GM12864 (cell line): ENCODE data around the gene NDST1.

Source experiments
- DNase-seq: peaks from one replicate; pipeline ENCODE4 v3.0.0-alpha.2; 2011; ENCODE audit warnings: low read depth
- H3K4me3 ChIP-seq: 2 replicates; pipeline ENCODE4 v1.5.1; 2011; ENCODE audit warnings: mild to moderate bottlenecking, low read depth, low read length, control low read depth
- CTCF ChIP-seq: IDR thresholded peaks from 2 replicates; pipeline ENCODE4 v1.5.1; 2011; ENCODE audit warnings: low read depth, mild to moderate bottlenecking, moderate library complexity, low read length, control low read depth, inconsistent platforms; ENCODE audit errors: missing control alignments

Gene NDST1

GRCh38 chr5:150600616-150601490 lies 92.9 kb downstream of the NDST1 start:
- no peak for DNase-seq
- TF ChIP-seq CTCF, result no peak
- no peak overlapping the region for H3K4me3 ChIP-seq

DNA sequence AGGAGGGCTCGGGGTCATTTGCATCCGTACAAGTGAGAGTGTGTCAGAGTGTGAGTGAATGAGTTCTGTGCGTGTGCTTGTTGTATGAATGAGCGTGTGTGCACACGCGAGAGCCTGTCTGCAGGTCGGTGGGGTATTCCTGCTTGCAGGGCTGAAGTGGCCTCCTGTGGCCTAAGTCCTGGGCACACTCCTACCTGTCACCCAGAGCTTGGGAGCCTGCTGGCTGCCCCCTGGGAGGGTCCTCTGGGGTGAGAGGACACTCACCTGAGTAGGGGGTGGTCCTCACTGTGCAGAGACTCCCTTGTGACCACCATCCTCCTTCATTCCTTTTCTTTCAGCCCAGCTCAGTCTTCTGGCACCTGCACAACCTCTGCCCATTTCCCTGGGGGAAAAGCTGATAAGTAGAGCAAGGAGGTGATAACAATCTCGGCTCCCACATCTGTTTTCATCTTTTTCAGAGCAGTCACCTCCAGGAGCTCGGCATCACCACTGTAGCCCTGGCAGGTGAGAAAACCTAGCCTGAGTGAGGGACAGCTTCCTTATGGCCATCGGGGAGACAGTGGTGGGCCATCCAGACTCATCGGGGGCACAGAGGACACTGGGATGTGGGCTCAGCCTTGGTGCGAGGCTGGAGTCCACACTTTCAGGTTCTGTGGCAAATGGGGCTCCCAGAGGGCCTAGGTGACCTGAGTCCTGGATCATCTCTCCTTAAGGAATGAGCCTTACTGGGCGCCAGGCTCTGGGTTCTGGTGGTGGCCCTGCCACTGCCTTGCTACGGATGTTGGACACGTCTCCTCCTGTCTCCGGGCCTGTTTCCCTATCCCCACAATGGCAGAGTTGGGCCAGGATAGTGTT lies 93.8 kb downstream of the NDST1 start:
- TF ChIP-seq CTCF, result no peak
- DNase-seq, result no peak
- H3K4me3 ChIP-seq, result no peak overlapping the region

DNA sequence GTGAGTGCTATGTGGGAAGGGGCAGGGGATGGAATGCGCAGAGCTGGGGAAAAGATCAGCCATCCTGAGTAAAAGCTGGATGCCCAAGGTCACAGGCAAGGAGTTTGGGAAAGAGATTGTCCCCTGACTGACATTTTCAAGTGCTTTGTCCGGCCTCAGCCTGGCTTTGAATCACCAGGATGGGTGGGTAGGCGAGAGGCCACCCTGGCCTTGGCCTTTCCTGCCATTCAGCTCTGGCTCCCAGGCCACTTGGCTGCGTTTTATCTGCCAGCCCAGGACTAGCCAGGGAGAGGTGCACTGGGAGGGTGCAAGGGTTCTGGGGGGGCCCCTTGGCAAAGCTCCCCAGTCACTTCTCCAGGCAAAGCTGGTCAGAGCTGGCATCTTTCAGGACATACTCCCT lies 95.1 kb downstream of the NDST1 start:
- H3K4me3 ChIP-seq, result no peak overlapping the region
- no peak for TF ChIP-seq CTCF
- DNase-seq, result no peak

GRCh38 chr5:150603491-150603890 lies 95.6 kb downstream of the NDST1 start:
- no peak for DNase-seq
- H3K4me3 ChIP-seq, result no peak overlapping the region
- no peak for TF ChIP-seq CTCF

- no peak for TF ChIP-seq CTCF
- DNase-seq, result no peak
Measured at GRCh38 chr5:150604010-150604409, 96.1 kb downstream of the NDST1 start.

DNA sequence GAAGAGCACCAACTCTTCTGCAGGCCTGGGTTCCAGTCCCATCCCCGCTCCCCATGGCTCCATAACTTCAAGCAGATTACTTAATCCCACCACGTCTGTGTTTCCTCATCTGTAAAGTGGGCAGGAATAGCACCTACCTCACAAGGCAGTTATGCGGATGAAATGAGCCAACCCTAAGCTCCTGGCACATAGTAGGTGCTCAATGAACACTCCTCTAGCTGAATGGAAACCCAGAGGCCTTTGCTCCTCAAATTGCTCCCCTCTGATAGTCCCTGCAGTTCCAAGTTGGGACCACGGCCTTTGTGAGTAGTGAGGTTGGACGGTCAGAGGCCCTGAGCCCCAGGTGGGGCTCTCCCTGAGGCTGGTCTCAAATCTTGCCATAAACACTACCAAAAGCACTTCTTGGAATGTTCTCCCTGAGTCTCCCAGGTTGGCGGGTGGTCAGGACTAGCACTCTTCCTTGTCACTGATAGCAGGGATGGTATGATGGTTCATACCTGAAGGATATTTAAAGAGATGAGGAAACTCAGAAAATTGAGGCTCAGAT lies 97.0 kb downstream of the NDST1 start:
- TF ChIP-seq CTCF, result no peak
- no peak overlapping the region for H3K4me3 ChIP-seq
- DNase-seq, result no peak

More at GRCh38 chr5:150604010-150604409, 96.1 kb downstream of the NDST1 start:
- no peak overlapping the region for H3K4me3 ChIP-seq
